GM18858 (cell line): Measurements from ENCODE around the gene IRAK4.
"Not testable (repeated sequence)": the region's sequence is repeated elsewhere in the genome, so short reads cannot be mapped to it uniquely, and the experiment has no call there.

Experiments used
- ATAC-seq: cut with Tn5 transposase; IDR thresholded peaks from one replicate; pipeline ENCODE4 v1.9.1; 2021; ENCODE audit not compliant: unreplicated experiment

IRAK4 gene

DNA sequence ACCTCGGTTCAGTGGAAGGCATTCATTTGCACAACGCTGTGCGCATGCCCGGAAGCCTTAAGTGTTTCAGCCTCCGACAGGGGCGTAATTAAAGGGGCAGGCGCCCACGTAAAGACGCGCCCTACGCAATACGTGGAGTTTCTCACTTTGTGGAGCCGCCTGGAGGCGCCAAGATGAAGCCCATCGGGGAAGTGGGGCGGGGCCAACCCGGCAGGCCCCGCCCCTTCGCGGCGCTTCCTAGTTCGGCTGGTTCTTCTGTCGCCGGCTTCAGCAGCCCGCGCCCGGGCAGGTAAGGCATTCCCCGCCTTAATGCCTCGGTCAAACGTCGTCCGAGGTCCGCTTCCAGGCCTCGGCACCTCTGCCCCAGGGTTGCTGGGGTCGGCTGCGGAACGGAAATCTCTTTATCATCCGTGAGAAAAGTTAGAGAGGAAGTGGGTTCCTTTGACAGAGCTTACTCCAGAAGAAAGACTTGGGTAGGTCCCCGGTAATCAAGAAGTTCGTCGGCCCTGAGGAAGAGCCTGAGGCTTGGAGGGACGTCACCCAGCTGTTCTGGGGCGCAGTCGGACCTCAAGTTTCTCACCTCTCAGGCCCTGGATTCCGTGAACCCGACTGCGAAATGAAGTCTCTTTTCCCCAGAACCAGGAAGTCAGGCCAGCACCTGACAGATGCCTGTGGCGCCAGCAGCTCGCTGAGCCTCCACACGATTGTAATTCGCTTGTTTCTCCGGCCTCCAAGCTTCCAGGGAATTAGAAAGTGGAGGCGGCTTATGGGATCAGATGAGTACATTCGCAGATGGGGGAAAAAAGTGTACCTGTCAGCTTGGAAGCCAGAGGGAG is at the start of gene IRAK4, which contains the start of gene PUS7L:
TSS of gene IRAK4 (plus strand) at position 224 of the 836 bp plus-strand sequence. CDS start 9,161 bp downstream, outside the sequence.
TSS of gene PUS7L (minus strand) at position 63 of the 836 bp plus-strand sequence. CDS start 3,545 bp downstream, outside the sequence.
- ATAC-seq: peak; percentile 97

DNA sequence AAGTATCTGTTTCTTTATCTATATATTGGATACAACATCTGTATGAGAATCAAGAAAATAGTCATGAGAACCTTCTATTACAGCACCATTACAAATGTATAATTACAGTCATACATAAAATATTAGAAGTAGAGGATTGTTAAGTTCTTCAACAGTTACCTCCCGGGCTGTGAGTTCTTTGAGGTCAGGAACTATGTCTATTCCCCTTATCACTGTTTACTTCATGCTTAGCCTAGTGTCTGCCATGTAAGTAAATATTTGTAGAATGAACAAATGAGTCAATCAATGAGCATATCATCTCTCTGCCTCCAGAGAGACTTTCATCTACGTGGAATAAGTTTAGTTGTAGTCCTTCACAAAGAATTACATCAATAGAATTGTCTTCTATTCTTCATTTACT is 47.4 kb upstream of the IRAK4 start:
- ATAC-seq: no peak

DNA sequence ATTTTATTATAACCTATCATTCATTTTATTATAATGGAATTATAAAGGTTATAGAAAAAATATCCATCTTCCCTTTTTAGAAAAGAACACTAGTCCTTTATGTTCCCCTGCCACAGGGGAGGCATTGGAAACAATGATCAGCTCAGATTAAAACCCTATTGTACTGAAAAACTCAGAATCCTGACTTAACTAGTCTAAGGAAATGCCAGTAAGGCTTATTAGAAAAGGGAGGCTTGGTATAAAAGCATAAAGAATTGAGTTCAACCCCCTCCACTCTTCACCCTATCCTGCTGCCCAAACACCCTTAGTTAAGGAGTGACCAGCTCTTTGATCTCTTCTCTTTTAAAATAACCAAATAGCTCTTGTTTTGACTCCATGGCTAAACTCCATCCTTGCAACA is 36.1 kb upstream of the IRAK4 start:
- ATAC-seq: no peak

DNA sequence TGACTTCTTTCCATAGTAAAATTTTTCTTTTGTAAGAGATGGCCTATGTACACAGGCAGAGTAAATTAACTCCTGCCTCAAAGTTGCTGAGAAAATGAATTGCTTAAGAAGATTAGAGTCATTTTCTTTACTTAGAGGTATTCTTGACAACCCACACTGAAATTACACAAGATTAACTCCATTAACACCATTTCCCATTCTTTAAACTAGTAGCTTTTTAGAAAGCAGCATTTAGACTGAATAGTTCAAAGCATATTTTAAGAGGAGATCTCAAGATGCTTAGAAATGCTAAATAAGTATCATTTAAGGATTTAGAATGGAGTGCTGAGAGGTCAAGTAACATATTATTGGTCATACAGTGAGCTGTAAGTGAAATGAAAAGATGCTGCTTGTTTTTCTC is 35.6 kb upstream of the IRAK4 start:
- ATAC-seq: no peak

DNA sequence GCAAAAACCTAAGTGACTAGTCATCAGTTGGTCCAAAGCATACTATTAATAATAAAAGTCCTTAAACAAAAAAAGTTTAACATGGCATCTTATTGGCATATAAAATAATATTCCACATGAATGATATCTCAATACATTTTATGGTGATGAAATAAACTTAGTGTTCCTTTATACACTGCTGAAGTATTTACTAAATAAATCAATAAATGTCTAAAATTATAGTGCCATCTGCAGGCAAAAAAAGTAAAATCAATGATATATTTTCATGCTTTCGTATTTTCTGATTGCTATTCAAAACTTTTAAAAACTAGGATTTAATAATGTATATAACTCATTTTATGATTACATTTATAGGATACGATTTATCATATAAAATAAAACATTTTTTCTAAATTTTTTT is 30.6 kb upstream of the IRAK4 start:
- ATAC-seq: no peak

DNA sequence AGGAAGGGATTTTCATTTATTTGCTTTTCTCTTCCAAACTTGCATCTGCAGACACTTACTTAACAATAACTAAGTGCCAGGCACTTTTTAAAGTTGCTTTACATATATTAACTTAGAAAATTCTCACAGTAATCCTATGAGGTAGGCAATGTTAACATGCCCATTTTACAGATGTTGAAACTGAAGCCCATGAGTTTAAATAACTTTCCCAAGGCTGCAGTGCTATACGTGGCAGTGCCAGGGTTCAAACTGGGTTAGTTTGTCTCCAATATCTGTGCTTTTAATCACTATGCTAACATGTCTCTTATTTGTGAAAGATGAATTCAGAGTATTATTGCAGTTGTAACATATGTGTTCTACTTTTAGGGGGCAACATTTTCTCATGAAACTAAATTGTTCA is 30.1 kb upstream of the IRAK4 start:
- ATAC-seq: no peak

DNA sequence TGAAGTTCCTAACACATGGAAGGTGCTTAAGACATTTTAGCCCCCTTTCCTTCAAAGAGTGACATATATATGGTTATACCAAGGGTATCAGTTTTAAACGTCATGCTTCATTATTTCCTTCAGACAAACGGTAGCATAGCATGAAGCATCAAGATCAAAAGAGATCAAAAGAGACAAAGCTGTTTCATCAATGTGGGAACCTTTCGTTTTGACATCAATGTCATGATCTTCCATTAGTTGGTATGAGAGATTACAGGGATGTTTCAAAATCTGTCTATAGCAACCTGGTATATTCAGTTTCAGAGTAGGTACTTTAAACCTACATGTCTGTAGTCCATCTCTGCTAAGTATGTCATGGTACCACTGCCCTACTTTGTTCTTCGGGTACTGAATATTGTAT is 28.5 kb upstream of the IRAK4 start:
- no peak for ATAC-seq

DNA sequence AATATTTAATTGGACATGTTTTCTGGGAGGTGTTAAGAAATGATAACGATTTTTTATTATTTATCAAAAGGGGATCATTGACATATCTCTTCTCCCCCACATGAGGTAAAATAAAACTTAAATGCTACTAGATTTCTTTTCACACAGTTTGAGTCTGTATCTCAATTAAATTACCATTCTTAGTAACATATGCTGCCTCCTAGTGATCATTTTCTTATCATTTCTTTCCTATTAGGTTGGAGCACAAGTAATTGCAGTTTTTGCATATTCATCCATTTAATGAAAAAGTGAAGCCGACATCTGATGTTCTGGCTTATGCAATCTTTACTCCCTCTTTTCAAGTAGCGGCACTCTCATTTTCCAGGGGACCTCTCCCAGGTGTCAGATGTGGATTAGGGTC is 25.1 kb upstream of the IRAK4 start:
- no peak for ATAC-seq

DNA sequence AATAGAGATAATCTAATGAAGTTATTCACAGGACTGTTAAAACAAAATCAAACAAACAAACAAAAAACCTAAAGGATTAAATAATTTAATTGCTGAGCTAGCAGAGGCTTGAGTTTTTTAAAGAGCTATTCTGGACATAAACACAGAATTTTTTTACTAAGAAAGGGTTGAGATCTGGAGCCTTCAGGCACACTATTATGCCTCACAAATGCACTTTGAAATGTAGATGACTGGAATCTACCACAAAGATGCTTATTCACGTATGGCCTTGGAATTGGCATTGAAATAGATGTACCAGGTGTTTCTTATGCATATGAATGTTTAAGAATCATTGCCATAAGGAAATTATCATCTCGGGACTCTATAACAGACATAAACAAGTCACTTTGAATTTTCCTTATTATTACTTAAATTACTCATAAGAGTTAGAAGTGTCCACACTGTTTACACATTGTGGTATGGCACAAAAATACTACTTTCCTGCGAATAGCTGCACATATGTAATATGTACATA is 21.8 kb upstream of the IRAK4 start:
- no peak for ATAC-seq

DNA sequence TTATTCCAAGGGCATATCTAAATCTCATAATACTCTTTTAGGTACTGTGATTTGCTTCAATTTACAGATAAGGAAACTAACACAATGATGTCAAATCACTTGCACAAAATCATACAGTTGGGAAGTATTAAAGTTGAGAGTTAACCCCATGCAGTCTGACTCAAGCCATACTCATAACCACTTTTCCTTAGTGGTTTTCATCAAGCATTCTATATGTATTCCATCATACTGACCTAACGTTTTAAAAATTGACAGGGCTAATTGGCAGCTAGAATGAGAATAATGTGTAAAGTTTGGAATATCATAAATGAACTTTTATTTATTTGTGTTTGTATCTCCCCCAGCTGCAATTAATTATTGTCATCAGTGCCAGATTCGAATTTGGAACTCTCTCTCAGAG is 21.1 kb upstream of the IRAK4 start:
- ATAC-seq: no peak

DNA sequence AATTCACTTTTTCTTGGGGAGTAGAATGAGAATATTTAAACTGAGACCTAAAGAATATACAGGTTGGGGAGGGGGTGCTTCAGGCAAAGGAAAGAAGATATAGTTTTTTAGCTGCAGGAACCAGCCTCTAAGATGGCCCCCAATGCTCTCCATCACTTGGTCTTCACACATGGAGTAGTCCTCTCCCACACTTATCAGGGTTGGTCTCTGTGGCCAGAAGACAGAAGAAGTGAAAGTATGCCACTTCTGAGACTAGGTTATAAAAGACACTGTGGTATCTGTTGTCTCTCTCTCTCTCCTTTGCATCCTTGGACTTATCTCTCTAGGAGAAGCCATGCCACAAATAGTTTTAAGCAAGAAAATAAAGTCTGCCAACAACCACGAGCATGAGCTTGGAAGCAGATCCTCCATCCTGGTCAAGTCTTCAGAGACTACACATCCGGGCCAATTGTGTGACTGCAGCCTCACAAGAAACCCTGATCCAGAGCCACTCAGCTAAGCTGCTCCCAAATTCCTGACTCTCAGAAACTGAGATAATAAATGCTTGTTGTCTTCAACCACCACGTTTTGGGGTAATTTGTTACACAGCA is 18.1 kb upstream of the IRAK4 start:
- ATAC-seq: peak; percentile 68

DNA sequence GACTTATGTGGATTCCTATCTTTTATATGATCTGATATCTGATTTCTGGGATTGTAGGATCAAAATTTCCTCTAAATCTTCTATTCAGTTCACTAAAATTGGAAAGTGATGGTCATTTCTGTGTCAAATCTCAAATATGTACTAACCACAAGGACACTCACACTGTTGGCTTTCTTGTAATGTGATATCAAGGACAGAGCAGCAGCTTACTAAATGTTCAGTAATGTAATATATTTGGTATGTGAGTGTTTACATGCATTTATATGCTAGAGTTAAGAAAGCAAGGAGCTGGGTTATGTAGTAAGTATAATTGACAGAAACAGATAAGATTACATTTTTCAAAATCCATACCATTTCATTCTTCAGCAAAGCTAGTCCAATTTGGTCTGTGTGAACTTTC is 16.6 kb upstream of the IRAK4 start:
- no peak for ATAC-seq

DNA sequence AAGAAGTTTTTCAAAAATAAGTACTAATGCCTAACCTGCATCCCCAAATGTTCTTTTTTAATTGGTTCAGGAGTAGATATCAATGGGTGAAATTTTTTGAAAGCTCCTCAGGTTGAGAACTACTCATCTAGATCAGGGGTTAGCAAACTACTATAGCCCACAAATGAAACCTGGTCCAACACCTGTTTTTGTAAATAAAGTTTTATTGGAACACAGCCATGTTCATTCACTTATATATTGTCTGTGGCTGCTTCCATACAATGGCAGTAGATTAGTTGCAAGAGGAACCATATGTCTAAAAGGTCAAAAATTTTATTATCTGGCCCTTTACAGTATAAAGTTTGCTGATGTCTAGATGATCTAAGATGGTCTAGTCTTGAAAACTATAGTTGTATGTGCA is 13.9 kb upstream of the IRAK4 start:
- ATAC-seq: no peak

DNA sequence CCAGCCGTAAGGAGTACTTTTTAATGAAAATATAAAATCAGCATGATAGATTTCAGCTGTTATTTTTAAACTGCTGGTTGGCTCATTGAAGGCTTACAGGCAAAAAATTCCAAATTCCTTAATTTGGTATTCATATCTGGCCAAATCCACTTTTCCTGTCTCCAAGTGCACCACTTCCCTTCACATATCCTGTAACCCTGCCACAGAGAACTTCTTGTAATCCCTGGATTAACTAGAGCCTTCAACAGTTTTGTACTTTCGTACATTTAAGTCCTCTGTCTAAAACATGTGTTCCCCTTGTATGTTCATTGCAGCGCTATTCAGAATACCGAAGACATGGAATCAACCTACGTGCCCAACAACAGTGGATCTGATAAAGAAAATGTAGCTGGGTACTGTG is 9.7 kb upstream of the IRAK4 start:
- ATAC-seq: no peak

DNA sequence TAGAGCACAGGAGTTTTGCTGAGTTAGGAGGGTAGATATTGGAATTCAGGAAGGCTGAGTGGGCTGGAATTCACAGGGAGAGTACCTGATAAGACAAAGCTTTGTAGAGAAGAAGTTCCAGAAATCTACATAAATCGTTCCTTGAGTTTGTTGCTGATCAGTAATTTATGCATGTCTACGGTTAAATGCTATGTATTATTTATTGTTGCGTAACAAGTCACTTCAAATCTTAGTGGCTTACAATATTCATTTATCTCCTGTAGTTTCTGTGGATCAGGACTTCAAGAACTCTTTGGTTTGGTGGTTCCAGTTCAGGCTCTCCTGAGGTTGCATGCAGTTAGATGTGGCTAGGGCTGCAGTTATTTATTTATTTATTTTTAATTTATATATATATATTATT is 7.9 kb upstream of the IRAK4 start:
- no peak for ATAC-seq

DNA sequence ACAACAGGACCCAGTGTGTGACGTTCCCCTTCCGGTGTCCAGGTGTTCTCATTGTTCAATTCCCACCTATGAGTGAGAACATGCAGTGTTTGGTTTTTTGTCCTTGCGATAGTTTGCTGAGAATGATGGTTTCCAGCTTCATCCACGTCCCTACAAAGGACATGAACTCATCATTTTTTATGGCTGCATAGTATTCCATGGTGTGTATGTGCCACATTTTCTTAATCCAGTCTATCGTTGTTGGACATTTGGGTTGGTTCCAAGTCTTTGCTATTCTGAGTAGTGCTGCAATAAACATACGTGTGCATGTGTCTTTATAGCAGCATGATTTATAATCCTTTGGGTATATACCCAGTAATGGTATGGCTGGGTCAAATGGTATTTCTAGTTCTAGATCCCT is 7.4 kb upstream of the IRAK4 start:
- ATAC-seq: not testable (repeated sequence)

DNA sequence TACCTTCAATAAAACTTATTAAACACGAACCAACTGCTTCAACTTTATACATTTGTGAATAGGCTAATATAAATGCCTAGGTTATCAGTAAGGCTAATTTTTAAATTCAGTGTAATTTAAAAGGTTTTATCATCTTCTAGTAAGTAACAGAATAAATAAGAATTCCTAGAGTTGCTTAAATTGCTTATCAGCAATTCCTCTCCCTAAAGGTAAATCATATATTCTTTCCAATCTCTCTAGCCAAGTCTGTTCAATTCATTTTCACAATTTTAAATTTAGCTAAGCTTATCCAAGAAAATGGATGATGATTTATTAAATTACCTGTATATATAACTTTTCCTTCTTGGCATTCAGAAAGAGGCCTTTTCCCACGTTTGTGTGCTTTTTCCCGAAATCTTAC is 4.7 kb upstream of the IRAK4 start:
- ATAC-seq: no peak

DNA sequence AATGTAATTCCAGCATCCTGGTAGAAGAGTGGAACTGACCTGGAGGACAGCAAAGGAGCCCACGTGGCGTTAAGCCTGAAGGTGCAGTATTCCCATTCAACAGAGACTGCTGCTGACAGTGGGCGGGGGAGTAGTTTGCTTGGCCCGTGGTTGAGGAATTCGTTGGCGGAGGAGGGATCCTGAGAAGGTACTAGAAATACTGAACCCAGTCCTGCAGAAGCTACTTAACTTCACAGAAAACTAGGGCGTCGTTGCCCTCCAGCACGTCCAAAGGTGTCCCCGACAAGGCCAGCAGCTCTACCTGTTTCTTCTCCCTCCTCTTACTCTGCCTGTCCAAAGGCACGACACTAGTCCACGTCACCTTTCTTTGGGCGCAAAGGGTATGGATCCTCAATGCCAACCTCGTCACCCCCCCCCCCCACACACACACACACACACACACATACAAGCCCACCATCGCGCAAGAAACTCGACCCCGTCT is 464 bp upstream of the IRAK4 start:
- no peak for ATAC-seq

DNA sequence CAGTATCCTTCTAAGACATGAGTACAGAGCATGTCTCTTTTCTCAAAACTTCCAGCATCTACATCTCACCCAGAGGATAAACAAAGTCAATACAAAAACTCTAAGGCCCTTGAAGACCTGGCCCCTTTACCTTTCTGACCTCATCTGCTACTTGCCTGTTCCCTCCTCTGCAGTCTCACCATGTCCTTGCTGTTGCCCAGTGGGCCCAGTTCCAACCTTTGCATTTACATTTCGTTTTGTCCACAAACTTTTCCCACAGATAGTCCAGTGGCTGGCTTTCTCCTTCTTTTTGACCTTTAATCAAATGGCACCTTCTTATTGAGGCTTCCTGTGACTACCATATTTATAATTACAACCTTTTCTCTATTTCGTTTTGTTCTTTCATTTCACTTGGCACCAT is 1.6 kb downstream of the IRAK4 start:
- ATAC-seq: no peak

DNA sequence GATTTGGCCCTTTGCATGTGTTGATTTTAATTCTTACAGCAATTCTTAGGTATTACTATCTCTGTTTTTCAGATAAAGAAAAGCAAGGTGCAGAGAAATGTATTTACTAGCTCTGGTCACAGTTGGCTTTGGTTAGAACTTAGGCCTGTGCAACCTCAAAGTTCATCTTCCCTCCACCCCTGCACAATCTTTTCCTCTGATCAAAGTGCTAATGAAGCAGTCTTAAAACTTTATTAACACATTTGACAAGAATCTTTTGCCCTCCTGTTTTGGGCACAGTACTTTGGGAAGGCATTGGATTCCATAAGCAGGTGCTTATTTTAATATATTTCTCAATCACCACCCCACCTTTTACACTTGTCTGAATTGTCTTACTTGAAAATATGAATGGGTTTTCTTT is 2.7 kb downstream of the IRAK4 start:
- no peak for ATAC-seq

DNA sequence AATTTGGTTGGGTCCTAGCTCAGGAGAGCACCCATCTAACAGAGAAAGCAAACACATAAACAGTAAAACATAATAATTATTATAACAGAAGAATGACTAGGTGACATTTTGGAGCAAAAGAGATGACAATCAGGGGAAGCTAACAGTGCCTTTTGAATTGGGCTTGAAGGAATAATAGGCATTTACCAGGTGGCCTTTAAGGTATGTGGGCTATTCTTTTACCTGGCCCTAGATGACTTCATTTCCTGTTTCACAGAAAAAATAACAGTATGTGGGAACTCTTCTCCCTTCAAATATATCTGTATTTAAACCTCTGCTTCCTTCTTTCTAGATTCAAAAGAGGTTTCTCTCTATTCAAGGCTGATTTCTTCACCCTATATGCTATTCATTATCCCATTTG is 3.8 kb downstream of the IRAK4 start:
- no peak for ATAC-seq

DNA sequence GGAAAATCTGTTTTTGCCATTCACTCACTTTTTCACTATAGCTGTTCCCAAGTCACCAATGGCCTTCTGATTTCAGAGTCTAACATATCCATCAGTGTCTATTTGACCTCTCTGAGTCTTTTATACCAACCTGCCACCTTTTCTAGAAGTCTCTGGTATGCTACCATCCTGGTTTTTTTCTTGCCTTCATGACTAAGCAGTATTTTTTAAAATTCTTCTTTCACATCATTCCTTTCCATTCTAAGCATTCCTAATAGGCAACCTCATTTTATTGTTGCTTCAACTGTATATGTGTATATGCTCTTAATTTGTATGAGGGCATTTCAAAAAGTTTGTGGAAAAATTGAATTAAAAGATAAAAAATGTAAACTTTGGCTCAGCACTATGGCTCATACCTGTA is 5.0 kb downstream of the IRAK4 start:
- ATAC-seq: no peak
